Ramos (cell line): ENCODE results near the gene TCF12.
"Not testable (repeated sequence)": the region's sequence is repeated elsewhere in the genome, so short reads cannot be mapped to it uniquely, and the experiment has no call there.

Experiments
- in situ Hi-C: fragments of 300-500 bp; cut with MboI; formaldehyde crosslinking; loops from one replicate; pipeline ENCODE4 v1.14.3; 2022; ENCODE audit warnings: low sequenced_read_pairs; ENCODE audit not compliant: unreplicated experiment

TCF12 gene

GRCh38 chr15:57150866-57151203, 232.4 kb downstream of the TCF12 start:
- in situ Hi-C loops = not testable (repeated sequence)

DNA sequence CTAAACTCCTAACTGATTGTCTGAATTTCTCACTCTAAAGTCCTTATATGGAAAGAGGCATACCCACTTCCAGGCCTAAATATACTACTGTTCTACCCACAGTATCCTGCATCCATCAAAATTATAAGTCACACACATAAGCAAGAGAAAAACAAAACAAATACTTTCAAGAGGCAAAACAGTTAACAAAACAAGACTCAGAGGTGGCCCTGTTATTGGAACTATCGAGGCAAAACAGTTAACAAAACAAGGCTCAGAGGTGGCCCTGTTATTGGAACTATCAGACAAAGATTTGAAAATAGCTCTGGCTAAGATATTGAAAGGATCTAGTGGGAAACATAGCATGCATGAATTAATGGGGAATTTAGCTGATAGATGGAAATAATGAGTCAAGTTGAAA, 233.7 kb downstream of the TCF12 start:
- in situ Hi-C loops = no loop called here

DNA sequence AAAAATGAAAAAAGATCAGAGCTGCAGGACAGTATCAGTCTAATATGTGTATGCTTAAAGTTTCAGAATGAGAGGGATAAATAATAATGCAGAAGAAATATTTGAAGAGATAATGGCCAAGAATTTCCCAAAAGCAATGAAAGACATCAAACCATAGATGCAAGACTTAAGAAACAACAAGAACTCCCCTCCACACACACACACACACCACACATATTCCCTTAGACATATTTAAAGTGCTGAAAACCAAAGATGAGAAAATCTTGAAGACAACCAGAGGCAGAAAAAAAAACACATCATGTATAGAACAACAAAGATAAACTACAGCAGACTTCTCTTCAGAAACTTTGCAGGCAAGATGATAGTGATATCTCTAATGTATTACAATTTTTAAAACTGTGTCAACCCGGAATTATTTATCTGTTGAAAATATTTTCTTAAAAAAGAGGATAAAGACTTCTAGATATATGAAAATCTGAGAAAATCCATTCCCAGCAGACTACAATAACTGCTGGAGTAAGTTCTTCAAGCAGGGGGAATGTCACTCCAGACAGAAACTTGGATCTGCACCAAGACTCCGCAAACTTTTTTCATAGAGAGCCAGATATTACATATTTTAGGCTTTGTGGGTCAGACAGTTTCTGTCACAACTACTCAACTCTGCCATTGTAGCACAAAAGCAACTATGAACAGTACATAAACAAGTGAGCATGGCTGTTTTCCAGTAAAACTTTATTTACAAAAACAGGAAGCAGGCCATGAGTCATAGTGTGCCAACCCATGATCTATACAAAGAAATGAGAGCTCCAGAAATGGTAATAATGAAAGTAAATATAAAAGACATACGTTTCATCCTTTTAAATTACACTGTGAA, 234.5 kb downstream of the TCF12 start:
- in situ Hi-C loops = no loop called here

- in situ Hi-C loops = no loop called here
Observed at GRCh38 chr15:57156210-57156884, 237.9 kb downstream of the TCF12 start.

GRCh38 chr15:57158589-57158988, 240.1 kb downstream of the TCF12 start:
- in situ Hi-C loops = no loop called here

GRCh38 chr15:57158997-57159668, 240.7 kb downstream of the TCF12 start:
- in situ Hi-C loops = no loop called here

- in situ Hi-C loops = no loop called here
Observed at GRCh38 chr15:57159767-57160166, 241.3 kb downstream of the TCF12 start.

DNA sequence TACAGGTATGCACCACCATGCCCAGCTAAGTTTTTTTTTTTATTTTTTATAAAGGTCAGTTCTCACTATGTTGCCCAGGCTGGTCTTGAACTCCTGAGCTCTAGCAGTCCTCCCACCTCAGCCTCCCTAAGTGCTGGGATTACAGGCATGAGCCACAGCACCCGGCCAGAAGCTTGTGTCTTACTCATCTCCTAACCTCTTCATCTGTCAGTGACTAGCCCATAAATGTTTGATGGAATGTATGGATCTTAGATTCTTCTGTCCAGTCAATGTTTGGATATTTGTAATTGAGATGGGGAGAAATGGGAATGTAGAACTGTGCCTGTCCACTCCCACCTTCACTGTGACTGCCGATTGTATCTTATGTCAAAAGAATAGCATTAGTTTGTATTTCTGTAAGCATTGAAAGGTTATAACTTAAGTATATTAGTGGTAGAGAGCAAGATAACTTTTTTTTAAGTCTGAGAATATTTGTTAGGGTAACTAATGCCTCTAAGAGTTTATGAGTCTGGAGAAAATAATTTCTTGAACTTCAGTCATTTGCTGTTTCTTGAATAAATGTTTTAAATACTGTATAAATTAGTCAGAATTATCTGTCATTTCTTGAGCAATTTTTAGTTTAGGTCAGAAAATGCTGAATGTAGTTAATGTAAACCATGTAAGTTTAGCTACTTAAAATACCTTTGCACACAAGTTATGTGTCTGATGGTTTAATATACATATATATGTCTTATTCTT, 242.5 kb downstream of the TCF12 start:
- in situ Hi-C loops = no loop called here

DNA sequence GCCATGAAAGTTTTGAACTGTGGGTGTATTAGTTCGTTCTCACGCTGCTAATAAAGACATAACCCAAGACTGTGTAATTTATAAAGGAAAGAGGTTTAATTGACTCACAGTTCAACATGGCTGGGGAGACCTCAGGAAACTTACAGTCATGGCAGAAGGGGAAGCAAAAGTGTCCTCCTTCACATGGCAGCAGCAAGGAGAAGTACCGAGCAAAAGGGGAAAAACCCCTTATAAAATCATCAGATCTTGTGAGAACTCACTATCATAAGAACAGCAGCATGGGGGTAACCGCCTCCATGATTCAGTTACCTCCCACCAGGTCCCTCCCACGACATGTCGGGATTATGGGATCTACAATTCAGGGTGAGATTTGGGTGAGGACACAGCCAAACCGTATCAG, 245.8 kb downstream of the TCF12 start:
- in situ Hi-C loops = not testable (repeated sequence)

DNA sequence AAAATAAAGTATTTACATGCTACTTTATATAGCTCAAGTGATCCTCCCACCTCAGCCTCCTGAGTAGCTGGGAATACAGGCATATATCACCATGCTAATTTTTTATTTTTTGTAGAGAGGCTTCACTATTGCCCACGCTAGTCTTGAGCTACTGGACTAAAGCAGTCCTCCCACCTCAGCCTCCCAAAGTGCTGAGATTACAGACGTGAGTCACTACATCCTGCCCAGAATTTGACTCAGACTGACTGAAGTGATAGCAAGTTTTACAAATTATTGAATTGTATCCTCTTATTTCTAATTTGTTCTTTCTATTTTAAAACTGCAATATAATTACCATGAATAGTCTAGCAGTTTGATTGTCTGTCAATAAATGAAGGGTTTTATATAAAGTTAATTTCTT, 247.5 kb downstream of the TCF12 start:
- in situ Hi-C loops = no loop called here

GRCh38 chr15:57167821-57168395, 249.5 kb downstream of the TCF12 start:
- in situ Hi-C loops = no loop called here

DNA sequence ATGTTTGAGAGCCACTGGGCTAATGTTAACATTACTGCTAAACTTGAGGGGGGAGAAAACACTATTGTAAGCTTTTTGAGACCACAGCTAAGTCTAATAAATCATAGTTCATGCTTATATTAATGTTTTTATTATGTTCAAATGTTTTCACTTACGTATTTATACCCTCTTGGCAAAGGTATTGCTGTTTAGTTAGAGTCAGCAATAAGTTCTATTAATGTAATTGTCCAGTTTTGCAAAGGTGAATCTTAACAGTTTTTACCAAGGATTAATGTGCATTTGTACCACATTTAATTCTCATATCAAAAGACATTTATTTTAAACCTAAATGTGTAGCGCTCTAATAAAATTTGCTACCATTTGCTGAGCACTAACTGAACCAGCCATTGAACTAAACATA, 251.2 kb downstream of the TCF12 start:
- in situ Hi-C loops = no loop called here

GRCh38 chr15:57171426-57171825, 253.0 kb downstream of the TCF12 start:
- in situ Hi-C loops = no loop called here

GRCh38 chr15:57172925-57173324, 254.5 kb downstream of the TCF12 start:
- in situ Hi-C loops = no loop called here

GRCh38 chr15:57183041-57183440, 264.6 kb downstream of the TCF12 start:
- in situ Hi-C loops = no loop called here

DNA sequence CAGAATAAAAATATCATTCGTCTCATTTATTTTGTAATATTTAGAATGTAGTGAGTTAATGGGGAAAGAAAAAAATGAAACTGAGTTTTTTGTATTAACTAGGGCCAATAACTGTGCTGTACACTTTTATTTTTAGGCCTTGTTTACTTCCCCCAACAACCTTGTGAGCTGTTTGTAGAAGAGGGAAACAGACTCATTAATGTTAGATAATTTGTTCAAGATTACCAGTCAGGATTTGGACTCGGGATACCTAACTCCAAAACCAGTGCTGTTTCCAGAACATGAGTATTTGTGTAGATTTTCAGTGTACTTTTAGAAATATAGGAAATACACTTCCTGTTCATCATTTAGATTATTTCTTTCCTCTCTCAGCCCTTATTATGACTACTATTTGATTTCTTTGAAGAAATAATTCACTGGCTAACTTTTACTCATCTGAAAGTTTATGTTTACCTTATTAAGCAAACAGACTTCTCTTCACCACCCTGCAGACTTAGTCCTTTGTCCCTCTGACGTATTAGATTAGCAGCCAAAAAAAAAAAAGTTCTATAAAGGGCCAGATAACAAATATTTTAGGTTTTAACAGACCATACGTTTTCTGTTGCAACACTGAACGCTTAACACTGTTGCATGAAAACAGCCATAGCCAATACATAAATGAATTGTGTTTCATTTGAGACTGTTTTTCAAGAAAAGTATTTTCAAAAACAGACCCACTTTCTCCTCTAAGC, 265.3 kb downstream of the TCF12 start:
- in situ Hi-C loops = no loop called here

- in situ Hi-C loops = no loop called here
Observed at GRCh38 chr15:57184502-57184901, 266.1 kb downstream of the TCF12 start.

GRCh38 chr15:57185507-57186074, 267.1 kb downstream of the TCF12 start:
- in situ Hi-C loops = no loop called here

DNA sequence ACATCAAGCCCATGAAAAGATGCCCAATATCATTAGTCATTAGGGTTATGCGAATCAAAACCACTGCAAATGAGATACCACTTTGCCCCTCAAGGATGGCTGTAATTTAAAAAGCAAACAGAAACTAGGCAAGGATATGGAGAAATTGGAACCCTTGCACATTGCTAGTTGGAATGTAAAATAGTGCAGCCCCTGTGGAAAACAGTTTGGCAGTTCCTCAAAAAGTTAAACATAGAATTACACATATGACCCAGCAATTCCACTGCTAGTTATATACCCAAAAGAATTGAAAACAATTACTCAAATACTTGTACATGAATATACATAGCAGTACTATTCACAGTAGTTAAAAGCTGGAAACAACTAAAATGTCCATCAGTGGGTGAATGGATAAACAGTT, 271.0 kb downstream of the TCF12 start:
- in situ Hi-C loops = no loop called here
